H9 (cell line): ENCODE data around the gene SP110. TPM values are rescaled to one million over a fixed set of nuclear protein-coding genes. Genes with fewer than 3 reads are reported as not detected.

Source experiments
- DNase-seq: peaks from one replicate; pipeline ENCODE4 v3.0.0-alpha.2; 2017
- H2AFZ ChIP-seq: one replicate; pipeline ENCODE4 v1.6.1; 2013; ENCODE audit warnings: mild to moderate bottlenecking, low read length, control low read depth, moderate library complexity
- H2AK5ac ChIP-seq: 2 replicates; pipeline ENCODE4 v1.6.1; 2013; ENCODE audit warnings: low read length, control low read depth, mixed read lengths; ENCODE audit not compliant: insufficient read length
- H2BK120ac ChIP-seq: one replicate; pipeline ENCODE4 v1.6.1; 2013; ENCODE audit warnings: low read depth, mild to moderate bottlenecking, low read length, control low read depth, inconsistent platforms; ENCODE audit not compliant: poor library complexity, severe bottlenecking
- H2BK12ac ChIP-seq: 2 replicates; pipeline ENCODE4 v1.6.1; 2013; ENCODE audit warnings: low read length, control low read depth, mixed read lengths, low read depth; ENCODE audit not compliant: insufficient read length
- H2BK15ac ChIP-seq: 2 replicates; pipeline ENCODE4 v1.6.1; 2013; ENCODE audit warnings: low read depth, low read length, control low read depth
- H2BK20ac ChIP-seq: one replicate; pipeline ENCODE4 v1.6.1; 2013; ENCODE audit warnings: low read depth, mild to moderate bottlenecking, low read length, control low read depth, inconsistent platforms; ENCODE audit not compliant: poor library complexity, severe bottlenecking
- H2BK5ac ChIP-seq: 2 replicates; pipeline ENCODE4 v1.6.1; 2013; ENCODE audit warnings: low read length, control low read depth, mixed read lengths; ENCODE audit not compliant: insufficient read length
- H3K14ac ChIP-seq: 2 replicates; pipeline ENCODE4 v1.6.1; 2013; ENCODE audit warnings: low read length, control low read depth; ENCODE audit not compliant: insufficient read depth
- H3K18ac ChIP-seq: 2 replicates; pipeline ENCODE4 v1.6.1; 2013; ENCODE audit warnings: low read depth, mild to moderate bottlenecking, mixed read lengths, low read length, control low read depth; ENCODE audit not compliant: insufficient read length
- H3K23ac ChIP-seq: 2 replicates; pipeline ENCODE4 v1.6.1; 2013; ENCODE audit warnings: low read length, control low read depth, mixed read lengths, low read depth; ENCODE audit not compliant: insufficient read length
- H3K23me2 ChIP-seq: 2 replicates; pipeline ENCODE4 v1.6.1; 2013; ENCODE audit warnings: low read depth, mild to moderate bottlenecking, mixed read lengths, low read length, control low read depth; ENCODE audit not compliant: insufficient read length, poor library complexity, severe bottlenecking
- H3K27ac ChIP-seq: 2 replicates; pipeline ENCODE4 v1.5.1; 2013; ENCODE audit warnings: low read length, control low read depth, mixed read lengths, low read depth; ENCODE audit not compliant: insufficient read length
- H3K27me3 ChIP-seq: 2 replicates; pipeline ENCODE4 v1.6.1; 2013; ENCODE audit warnings: low read length, control low read depth, inconsistent platforms; ENCODE audit not compliant: insufficient read depth
- H3K4ac ChIP-seq: 2 replicates; pipeline ENCODE4 v1.6.1; 2013; ENCODE audit warnings: low read depth, mild to moderate bottlenecking, control low read depth, inconsistent platforms, low read length, moderate library complexity
- H3K4me1 ChIP-seq: 2 replicates; pipeline ENCODE4 v1.6.1; 2013; ENCODE audit warnings: low read length, control low read depth, inconsistent platforms; ENCODE audit not compliant: insufficient read depth
- H3K4me2 ChIP-seq: 2 replicates; pipeline ENCODE4 v1.6.1; 2013; ENCODE audit warnings: low read length, control low read depth, mixed read lengths; ENCODE audit not compliant: insufficient read length, insufficient read depth
- H3K56ac ChIP-seq: 2 replicates; pipeline ENCODE4 v1.6.1; 2013; ENCODE audit warnings: low read depth, mild to moderate bottlenecking, mixed read lengths, low read length, control low read depth; ENCODE audit not compliant: insufficient read length
- H3K79me1 ChIP-seq: 2 replicates; pipeline ENCODE4 v1.6.1; 2013; ENCODE audit warnings: low read depth, mild to moderate bottlenecking, moderate library complexity, low read length, control low read depth, inconsistent platforms; ENCODE audit not compliant: insufficient read depth, poor library complexity, severe bottlenecking
- H3K79me2 ChIP-seq: 2 replicates; pipeline ENCODE4 v1.6.1; 2013; ENCODE audit warnings: low read length, control low read depth, inconsistent platforms; ENCODE audit not compliant: insufficient read depth
- H3K9ac ChIP-seq: 2 replicates; pipeline ENCODE4 v1.6.1; 2013; ENCODE audit warnings: low read length, control low read depth, mixed read lengths; ENCODE audit not compliant: insufficient read length; ENCODE audit errors: extremely low read depth
- H3K9me3 ChIP-seq: one replicate; pipeline ENCODE4 v1.6.1; 2013; ENCODE audit warnings: low read depth, low read length, inconsistent platforms; ENCODE audit not compliant: control insufficient read depth
- H3T11ph ChIP-seq: one replicate; pipeline ENCODE4 v1.6.1; 2013; ENCODE audit warnings: mild to moderate bottlenecking, low read length, control low read depth, inconsistent platforms
- H4K20me1 ChIP-seq: one replicate; pipeline ENCODE4 v1.6.1; 2013; ENCODE audit not compliant: control insufficient read depth, insufficient read length, insufficient read depth
- H4K5ac ChIP-seq: 2 replicates; pipeline ENCODE4 v1.6.1; 2013; ENCODE audit warnings: low read depth, mild to moderate bottlenecking, mixed read lengths, low read length, control low read depth; ENCODE audit not compliant: insufficient read length
- H4K8ac ChIP-seq: replicated peaks from 2 replicates; pipeline ENCODE4 v1.6.1; 2013; ENCODE audit warnings: low read length, control low read depth, mixed read lengths, low read depth; ENCODE audit not compliant: insufficient read length
- H4K91ac ChIP-seq: 2 replicates; pipeline ENCODE4 v1.6.1; 2013; ENCODE audit warnings: low read depth, mild to moderate bottlenecking, moderate library complexity, mixed read lengths, low read length, control low read depth; ENCODE audit not compliant: insufficient read length
- H3K27ac Mint-ChIP-seq, 3 experiments: 2 replicates in 2 of 3; 3 replicates in 1 of 3; pipeline ENCODE4 v1.8.0; 2020 to 2021; ENCODE audit warnings: mixed read lengths in 3 of 3, mild to moderate bottlenecking in 1 of 3, moderate library complexity in 1 of 3
- H3K27me3 Mint-ChIP-seq: 2 replicates; pipeline ENCODE4 v1.8.0; 2021; ENCODE audit warnings: low read depth, mild to moderate bottlenecking, moderate library complexity, mixed read lengths
- H3K36me3 Mint-ChIP-seq, 3 experiments: 2 replicates in 2 of 3; 3 replicates in 1 of 3; pipeline ENCODE4 v1.8.0; 2020 to 2021; ENCODE audit warnings: low read depth in 3 of 3, mixed read lengths in 3 of 3; ENCODE audit not compliant: insufficient read depth in 1 of 3
- H3K4me1 Mint-ChIP-seq, 2 experiments: 2 replicates each; pipeline ENCODE4 v1.8.0; 2020; ENCODE audit warnings: mixed read lengths in 2 of 2
- H3K4me3 Mint-ChIP-seq, 2 experiments: 2 replicates in 1 of 2; 3 replicates in 1 of 2; pipeline ENCODE4 v1.8.0; 2020 to 2021; ENCODE audit warnings: mild to moderate bottlenecking in 2 of 2, mixed read lengths in 2 of 2, moderate library complexity in 1 of 2
- H3K9me3 Mint-ChIP-seq, 2 experiments: 2 replicates in 1 of 2; 3 replicates in 1 of 2; pipeline ENCODE4 v1.8.0; 2020; ENCODE audit warnings: mild to moderate bottlenecking in 2 of 2, mixed read lengths in 2 of 2, moderate library complexity in 1 of 2
- CTCF ChIP-seq: fragments of 200-600 bp; sonication (generic); conservative IDR thresholded peaks from 3 replicates; pipeline ENCODE4 v1.8.0; 2021; ENCODE audit warnings: antibody characterized with exemption, mild to moderate bottlenecking
- WGBS: extraction: QIAGEN DNeasy Blood & Tissue Kit; methylation state at CpG from one replicate; pipeline ENCODE4 v1.1.7; 2013; ENCODE audit warnings: missing lambda C conversion rate, low lambda C conversion rate, mixed read lengths; ENCODE audit not compliant: insufficient read length; ENCODE audit errors: extremely low coverage; 5-methylcytosine and 5-hydroxymethylcytosine counted together
- total RNA-seq: library from RNA; stranded (reverse); gene quantifications from 2 replicates; pipeline ENCODE4 v1.2.1, GENCODE V29; 2021

SP110 gene
- total RNA-seq, 1 experiment from 2014 or later: 3.7 TPM

GRCh38 chr2:230250231-230250630 lies 30.4 kb upstream of the SP110 start:
- no peak overlapping the region for H3K4me2 ChIP-seq
- H3K27ac Mint-ChIP-seq: no peak overlapping the region
- no peak overlapping the region for H3K18ac ChIP-seq
- H2BK20ac ChIP-seq: no peak overlapping the region
- no peaks in the 10 kb centered on the region; a peak in 1 of 4 replicates for H3K4me1 Mint-ChIP-seq
- no peaks in the 10 kb centered on the region for H3K79me1 ChIP-seq
- no peak overlapping the region for H2BK15ac ChIP-seq
- no peaks in the 10 kb centered on the region for H3K9me3 Mint-ChIP-seq
- H3K56ac ChIP-seq: no peak overlapping the region
- no peak overlapping the region for H2BK5ac ChIP-seq
- H3K27me3 Mint-ChIP-seq: no peaks in the 10 kb centered on the region
- no peaks in the 10 kb centered on the region for H3K9me3 ChIP-seq
- no peak overlapping the region for H3K9ac ChIP-seq
- H3K4ac ChIP-seq: no peak overlapping the region
- no peaks in the 10 kb centered on the region for H3K27me3 ChIP-seq
- no peak overlapping the region for H3K4me3 Mint-ChIP-seq
- H2AK5ac ChIP-seq: no peak overlapping the region
- H2BK120ac ChIP-seq: no peak overlapping the region
- no peak overlapping the region for H2AFZ ChIP-seq
- no peaks in the 10 kb centered on the region for H3K23me2 ChIP-seq
- no peaks in the 10 kb centered on the region for H3K36me3 Mint-ChIP-seq
- H3K79me2 ChIP-seq: no peaks in the 10 kb centered on the region
- H2BK12ac ChIP-seq: no peak overlapping the region
- no peak overlapping the region for H3K23ac ChIP-seq
- H3K4me1 ChIP-seq: no peaks in the 10 kb centered on the region
- H4K20me1 ChIP-seq: no peaks in the 10 kb centered on the region
- no peak overlapping the region for H3K14ac ChIP-seq
- no CpG with 5 or more reads among the region's 2 CpGs for WGBS
- no peak for TF ChIP-seq CTCF
- H3K27ac ChIP-seq: no peak overlapping the region
- H4K5ac ChIP-seq: no peak overlapping the region
- no peak overlapping the region for H3T11ph ChIP-seq
- H4K8ac ChIP-seq: no peak overlapping the region
- H4K91ac ChIP-seq: no peak overlapping the region
- DNase-seq: no peak
